Suprapubic skin (tissue), 3 donors: ENCODE measurements around the gene UGT1A10.

Experiments used
- POLR2A ChIP-seq, 2 donors: fragments of 450-650 bp; IDR thresholded peaks; one replicate each; pipeline ENCODE4 v1.6.1; 2017; ENCODE audit warnings: antibody characterized with exemption in 2 of 2, mild to moderate bottlenecking in 2 of 2, moderate library complexity in 2 of 2
- TF ChIP-seq, protein P1 (sequence below), 2 donors: fragments of 200-600 bp in 1 of 2; fragments of 450-650 bp in 1 of 2; sonication (generic) in 1 of 2; IDR thresholded peaks; one replicate each; pipeline ENCODE4 v1.5.1; 2016 to 2019; ENCODE audit warnings: antibody characterized with exemption in 2 of 2, mild to moderate bottlenecking in 1 of 2, moderate library complexity in 1 of 2

DNA sequence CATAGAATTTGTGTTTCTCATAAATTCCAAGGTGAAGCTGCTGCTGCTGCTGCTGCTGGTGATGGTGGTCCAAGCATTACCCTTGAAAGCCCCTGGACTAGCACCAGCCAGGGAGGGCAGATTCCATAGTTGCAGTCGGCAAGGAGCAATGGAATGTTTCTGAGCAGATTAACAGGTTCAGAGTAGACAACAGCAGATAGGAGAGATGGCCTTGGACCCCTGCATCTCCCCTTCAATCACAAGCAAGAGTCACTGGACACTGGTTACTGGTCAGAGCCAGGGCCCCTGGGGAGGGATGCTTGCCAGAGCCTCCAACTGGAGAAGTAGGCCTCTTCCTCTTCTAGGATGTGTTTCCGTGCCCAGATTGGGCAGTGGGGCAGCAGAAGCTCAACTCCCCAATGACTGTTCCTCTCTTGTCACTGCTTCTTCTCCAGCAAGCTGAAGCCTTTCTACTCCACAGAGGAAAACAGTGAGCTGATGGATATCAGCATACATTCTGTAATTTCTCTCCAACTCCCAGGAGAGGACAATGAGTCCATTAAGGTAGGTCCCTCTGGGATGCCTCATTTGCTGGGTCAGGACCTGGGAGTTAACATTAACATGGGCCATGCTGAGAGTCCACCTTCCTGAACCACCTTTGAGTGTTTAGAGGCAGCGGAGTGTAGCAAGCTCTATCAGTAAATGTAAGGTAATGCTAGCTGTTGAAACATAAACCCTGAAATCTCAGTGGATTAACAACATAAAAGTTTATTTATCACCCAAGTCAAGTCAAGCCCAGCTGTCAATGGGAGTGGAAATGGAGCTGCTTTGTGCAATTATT, 177.2 kb downstream of the UGT1A10 start:
- TF ChIP-seq POLR2A (IDR thresholded peaks at IDR 0.05): no peak
- TF ChIP-seq, protein P1, sequence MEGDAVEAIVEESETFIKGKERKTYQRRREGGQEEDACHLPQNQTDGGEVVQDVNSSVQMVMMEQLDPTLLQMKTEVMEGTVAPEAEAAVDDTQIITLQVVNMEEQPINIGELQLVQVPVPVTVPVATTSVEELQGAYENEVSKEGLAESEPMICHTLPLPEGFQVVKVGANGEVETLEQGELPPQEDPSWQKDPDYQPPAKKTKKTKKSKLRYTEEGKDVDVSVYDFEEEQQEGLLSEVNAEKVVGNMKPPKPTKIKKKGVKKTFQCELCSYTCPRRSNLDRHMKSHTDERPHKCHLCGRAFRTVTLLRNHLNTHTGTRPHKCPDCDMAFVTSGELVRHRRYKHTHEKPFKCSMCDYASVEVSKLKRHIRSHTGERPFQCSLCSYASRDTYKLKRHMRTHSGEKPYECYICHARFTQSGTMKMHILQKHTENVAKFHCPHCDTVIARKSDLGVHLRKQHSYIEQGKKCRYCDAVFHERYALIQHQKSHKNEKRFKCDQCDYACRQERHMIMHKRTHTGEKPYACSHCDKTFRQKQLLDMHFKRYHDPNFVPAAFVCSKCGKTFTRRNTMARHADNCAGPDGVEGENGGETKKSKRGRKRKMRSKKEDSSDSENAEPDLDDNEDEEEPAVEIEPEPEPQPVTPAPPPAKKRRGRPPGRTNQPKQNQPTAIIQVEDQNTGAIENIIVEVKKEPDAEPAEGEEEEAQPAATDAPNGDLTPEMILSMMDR (IDR thresholded peaks at IDR 0.05): no peak
